ENCODE data around the gene CADM4. TPM values are rescaled to one million over a fixed set of nuclear protein-coding genes. Genes with fewer than 3 reads are reported as not detected.

The CADM4 gene
- total and polyA plus RNA-seq, 9 of the 15 experiments (the other 6 are each of a cell fraction or from before 2014, with no cell fraction given), result 0.03 to 4.6 (median 1.3) TPM

GRCh38 chr19:43634506-43634871 is 5.2 kb downstream of the CADM4 start:
- no peak overlapping the region for H3K27ac ChIP-seq (ENCODE audit: extremely low read depth, low read depth, low read length)
- 0% methylated on average over 1 of the region's 5 CpGs for WGBS (ENCODE audit: insufficient coverage, low coverage, missing lambda C conversion rate)
- no peaks in the 10 kb centered on the region for H3K9me3 ChIP-seq (replicated peaks; ENCODE audit: control insufficient read depth, insufficient read depth, low read depth, low read length)
- in situ Hi-C loops (cut with MboI) (no loop called here), intact Hi-C loops (cut with micrococcal nuclease) (no loop called here)
- H3K4me3 ChIP-seq, result no peak overlapping the region
- H3K9ac ChIP-seq (ENCODE audit: insufficient read depth in 1 of 2, low read depth in 2 of 2, low read length in 2 of 2), result peak overlapping the region in 1 of 2 experiments; percentile 86; a peak in 2 of 4 replicates
- DNase-seq (ENCODE audit: extremely low read depth in 1 of 4, low spot score in 3 of 4) (no peak), FAIRE-seq (no peak), ATAC-seq (no peak)
- no TSS peak for BruUV-seq (replicated peaks)
- H3K9me1 ChIP-seq (ENCODE audit: control insufficient read depth, insufficient read depth, low read length), result no peaks in the 10 kb centered on the region
- no peak overlapping the region for H3K4me2 ChIP-seq (ENCODE audit: insufficient read depth, low read length)
- H3K4me1 ChIP-seq (replicated peaks in 1 of 2; ENCODE audit: control insufficient read depth in 2 of 2, insufficient read depth in 2 of 2, low read length in 2 of 2), result peaks cover 13 to 25% of the 10 kb centered on the region in 2 experiments; a peak in 4 of 5 replicates
- CTCF ChIA-PET (ENCODE audit: low intra/inter-chr PET ratio), result no interaction called here
- no peaks in the 10 kb centered on the region for H3K36me3 ChIP-seq (ENCODE audit: control insufficient read depth, insufficient read depth, low read length)
- POLR2A ChIA-PET, result interaction anchor here (0.6 to 1.1 kb wide), 3 partner anchors 8 to 40 kb away, joined by 3 to 4 read pairs (median 3); no protein-coding TSS in a partner anchor
- no peaks in the 10 kb centered on the region for H3K79me2 ChIP-seq (ENCODE audit: control insufficient read depth, insufficient read depth, low read length)
- H2AFZ ChIP-seq (ENCODE audit: low read depth, low read length), result no peak overlapping the region
- TF ChIP-seq RFX1 (IDR thresholded peaks at IDR 0.05), result peak; percentile 40; the same call in 1 of the 2 replicates
- TF ChIP-seq MCM5 (IDR thresholded peaks at IDR 0.05; ENCODE audit: low read depth), result no peak
- TF ChIP-seq ZBTB34 (CRISPR knock-in tag; IDR thresholded peaks at IDR 0.05), result no peak
- TF ChIP-seq RREB1 (CRISPR knock-in tag; IDR thresholded peaks at IDR 0.05), result no peak
- TF ChIP-seq BCLAF1 (IDR thresholded peaks at IDR 0.05; ENCODE audit: borderline replicate concordance in 1 of 2, control insufficient read depth in 1 of 2, low read depth in 2 of 2, low read length in 1 of 2), result no peak
- TF ChIP-seq TBP (optimal IDR thresholded peaks at IDR 0.05; ENCODE audit: low read depth, low read length), result no peak
- no peak for TF ChIP-seq STAT5A (IDR thresholded peaks at IDR 0.05; ENCODE audit: borderline replicate concordance, low read length)
- no peaks in the 10 kb centered on the region for H4K20me1 ChIP-seq (replicated peaks; ENCODE audit: control insufficient read depth, insufficient read depth, low read length)
- peaks cover 9% of the 10 kb centered on the region in 2 experiments for H3K27me3 ChIP-seq (ENCODE audit: control insufficient read depth in 2 of 2, insufficient read depth in 2 of 2, low read length in 2 of 2)
